NCI-H2107 treated with DMSO at 0.1 percent for 48 hours (cell line): ENCODE measurements around the gene MAP3K14.
A peak's percentile ranks its signal among the peaks of the same experiment; 100 is the strongest.

ENCODE experiments used
- DNase-seq: peaks from one replicate; lab custom pipeline; 2025; ENCODE audit not compliant: unreplicated experiment; lab: John Stamatoyannopoulos, UW

Gene MAP3K14

GRCh38 chr17:45225051-45225700, 91.6 kb downstream of the MAP3K14 start:
- no peak for DNase-seq

GRCh38 chr17:45224671-45225050, 92.2 kb downstream of the MAP3K14 start:
- no peak for DNase-seq

GRCh38 chr17:45223539-45224528, 93.0 kb downstream of the MAP3K14 start:
- DNase-seq: no peak

- DNase-seq: no peak
Observed at GRCh38 chr17:45222996-45223538, 93.8 kb downstream of the MAP3K14 start.

- no peak for DNase-seq
Observed at GRCh38 chr17:45222289-45222995, 94.4 kb downstream of the MAP3K14 start.

- DNase-seq: no peak
Observed at GRCh38 chr17:45222014-45222288, 94.9 kb downstream of the MAP3K14 start.

GRCh38 chr17:45221081-45222013, 95.5 kb downstream of the MAP3K14 start, which contains the start of gene FMNL1:
TSS of gene FMNL1 (plus strand) at chr17:45221885. CDS start at chr17:45222125, 240 bp downstream.
- DNase-seq: no peak

- DNase-seq: no peak
Observed at GRCh38 chr17:45220079-45220478, 96.7 kb downstream of the MAP3K14 start.

- peak; percentile 77 for DNase-seq
Observed at GRCh38 chr17:45218895-45219661, 97.7 kb downstream of the MAP3K14 start.
